ENCODE results near the gene YES1. TPM values are rescaled to one million over a fixed set of nuclear protein-coding genes. Genes with fewer than 3 reads are reported as not detected.
"Not testable (repeated sequence)": the region's sequence is repeated elsewhere in the genome, so short reads cannot be mapped to it uniquely, and the experiment has no call there.

Gene YES1
- total RNA-seq, 2 experiments from 2014 or later = not detected

DNA sequence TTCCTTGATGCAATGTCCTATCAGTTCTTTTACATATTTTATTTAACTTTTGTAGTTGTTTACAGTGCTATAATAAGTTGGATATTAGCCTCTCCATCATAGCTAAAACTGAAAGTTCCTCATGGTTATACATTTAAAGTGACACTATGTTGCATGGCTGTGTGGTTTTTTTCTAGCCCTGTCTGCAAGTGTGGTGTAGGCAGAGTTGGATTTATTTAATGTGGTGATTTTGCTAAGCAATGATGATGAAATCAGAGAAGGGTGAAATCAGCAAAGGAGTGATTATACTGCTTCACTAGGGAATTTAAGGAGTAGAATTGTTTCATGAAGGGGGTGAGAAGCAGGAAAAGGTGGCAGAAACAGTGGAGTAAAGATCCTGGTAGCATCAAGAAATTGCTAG, 81.3 kb downstream of the YES1 start:
- H3K4me1 ChIP-seq (ENCODE audit: insufficient read depth, low read length, poor library complexity, severe bottlenecking) = no peaks in the 10 kb centered on the region
- no peaks in the 10 kb centered on the region for H3K9me3 ChIP-seq (ENCODE audit: low read length)
- H3K36me3 ChIP-seq (ENCODE audit: insufficient read depth, low read length) = no peaks in the 10 kb centered on the region
- no peak for DNase-seq (ENCODE audit: low spot score)
- POLR2A ChIA-PET = no interaction called here
- no peaks in the 10 kb centered on the region for H4K20me1 ChIP-seq (ENCODE audit: insufficient read depth, low read length)
- no peaks in the 10 kb centered on the region for H3K9me2 ChIP-seq (ENCODE audit: insufficient read depth, low read length)
- no TSS peak for BruUV-seq (replicated peaks)
- no peaks in the 10 kb centered on the region for H3K79me2 ChIP-seq (ENCODE audit: insufficient read depth, low read depth, low read length)
- no peak overlapping the region for H2AFZ ChIP-seq (ENCODE audit: low read length)
- CTCF ChIA-PET (ENCODE audit: unreplicated experiment) = no interaction called here
- no peak overlapping the region for H3K27ac ChIP-seq (ENCODE audit: low read depth, low read length, poor library complexity, severe bottlenecking)
- H3K4me3 ChIP-seq (ENCODE audit: low read depth, low read length, poor library complexity, severe bottlenecking) = no peak overlapping the region
- intact Hi-C loops (cut with micrococcal nuclease; ENCODE audit: unreplicated experiment) = no loop called here
- H3K4me2 ChIP-seq (ENCODE audit: low read length) = no peak overlapping the region
- TF ChIP-seq EZH2phosphoT487 (IDR thresholded peaks at IDR 0.05; ENCODE audit: borderline replicate concordance, low read depth, low read length) (no peak), CTCF (conservative IDR thresholded peaks at IDR 0.05; ENCODE audit: low read length) (no peak)

- H3K36me3 ChIP-seq (ENCODE audit: insufficient read depth, low read length); CTCF ChIA-PET (ENCODE audit: unreplicated experiment): not testable (repeated sequence)
These were observed 81.9 kb downstream of the YES1 start for GRCh38 chr18:730120-730519.

GRCh38 chr18:725646-726045, 86.4 kb downstream of the YES1 start:
- no peaks in the 10 kb centered on the region for H3K9me3 ChIP-seq (ENCODE audit: low read length)
- H3K4me3 ChIP-seq (ENCODE audit: low read depth, low read length, poor library complexity, severe bottlenecking) = no peak overlapping the region
- H3K27ac ChIP-seq (ENCODE audit: low read depth, low read length, poor library complexity, severe bottlenecking) = no peak overlapping the region
- H3K9me2 ChIP-seq (ENCODE audit: insufficient read depth, low read length) = no peaks in the 10 kb centered on the region
- intact Hi-C loops (cut with micrococcal nuclease; ENCODE audit: unreplicated experiment) = no loop called here
- no peaks in the 10 kb centered on the region for H3K79me2 ChIP-seq (ENCODE audit: insufficient read depth, low read depth, low read length)
- no peaks in the 10 kb centered on the region for H3K4me1 ChIP-seq (ENCODE audit: insufficient read depth, low read length, poor library complexity, severe bottlenecking)
- no peak for DNase-seq (ENCODE audit: low spot score)
- H2AFZ ChIP-seq (ENCODE audit: low read length) = no peak overlapping the region
- BruUV-seq (replicated peaks) = no TSS peak
- ChIA-PET POLR2A (no interaction called here), CTCF (ENCODE audit: unreplicated experiment) (no interaction called here)
- TF ChIP-seq EZH2phosphoT487 (IDR thresholded peaks at IDR 0.05; ENCODE audit: borderline replicate concordance, low read depth, low read length) = no peak
- TF ChIP-seq CTCF (conservative IDR thresholded peaks at IDR 0.05; ENCODE audit: low read length) = no peak
- H3K4me2 ChIP-seq (ENCODE audit: low read length) = no peak overlapping the region
- H4K20me1 ChIP-seq (ENCODE audit: insufficient read depth, low read length) = no peaks in the 10 kb centered on the region
- no peaks in the 10 kb centered on the region for H3K36me3 ChIP-seq (ENCODE audit: insufficient read depth, low read length)

More at GRCh38 chr18:730120-730519, 81.9 kb downstream of the YES1 start:
- H3K4me3 ChIP-seq (ENCODE audit: low read depth, low read length, poor library complexity, severe bottlenecking); H2AFZ ChIP-seq (ENCODE audit: low read length); H3K9me2 ChIP-seq (ENCODE audit: insufficient read depth, low read length); POLR2A ChIA-PET; H3K4me1 ChIP-seq (ENCODE audit: insufficient read depth, low read length, poor library complexity, severe bottlenecking); intact Hi-C loops (cut with micrococcal nuclease; ENCODE audit: unreplicated experiment); H3K4me2 ChIP-seq (ENCODE audit: low read length); H4K20me1 ChIP-seq (ENCODE audit: insufficient read depth, low read length); H3K9me3 ChIP-seq (ENCODE audit: low read length); BruUV-seq (replicated peaks); H3K79me2 ChIP-seq (ENCODE audit: insufficient read depth, low read depth, low read length); H3K27ac ChIP-seq (ENCODE audit: low read depth, low read length, poor library complexity, severe bottlenecking); DNase-seq (ENCODE audit: low spot score): not testable (repeated sequence)

All from OCI-LY7 (cell line).